GM18508 (cell line): ENCODE measurements around the gene ADAMTS20.
A peak's percentile ranks its signal among the peaks of the same experiment; 100 is the strongest.

Source experiments
- ATAC-seq: cut with Tn5 transposase; IDR thresholded peaks from one replicate; pipeline ENCODE4 v1.9.1; 2021; ENCODE audit warnings: moderate number of reproducible peaks; ENCODE audit not compliant: insufficient read depth, unreplicated experiment

ADAMTS20 gene

DNA sequence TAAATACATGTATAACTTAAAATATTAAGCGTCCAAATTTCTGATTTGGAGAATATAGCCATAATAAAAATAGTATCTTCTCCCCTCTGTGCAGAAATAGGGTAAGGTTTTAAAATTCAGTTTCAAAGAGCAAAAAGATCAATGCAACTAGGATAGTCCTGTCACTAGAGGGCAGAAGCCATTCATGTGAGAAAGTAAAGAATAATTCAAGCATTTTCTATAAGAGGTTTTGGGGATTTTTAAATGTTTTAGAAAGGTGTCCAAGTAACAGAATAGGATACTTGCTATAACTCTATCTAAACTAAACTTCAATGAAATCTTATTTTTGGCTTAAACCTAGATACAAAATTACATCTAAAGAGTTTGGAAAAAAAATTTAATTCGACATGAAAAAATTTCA, 50.3 kb downstream of the ADAMTS20 start:
- ATAC-seq = no peak

DNA sequence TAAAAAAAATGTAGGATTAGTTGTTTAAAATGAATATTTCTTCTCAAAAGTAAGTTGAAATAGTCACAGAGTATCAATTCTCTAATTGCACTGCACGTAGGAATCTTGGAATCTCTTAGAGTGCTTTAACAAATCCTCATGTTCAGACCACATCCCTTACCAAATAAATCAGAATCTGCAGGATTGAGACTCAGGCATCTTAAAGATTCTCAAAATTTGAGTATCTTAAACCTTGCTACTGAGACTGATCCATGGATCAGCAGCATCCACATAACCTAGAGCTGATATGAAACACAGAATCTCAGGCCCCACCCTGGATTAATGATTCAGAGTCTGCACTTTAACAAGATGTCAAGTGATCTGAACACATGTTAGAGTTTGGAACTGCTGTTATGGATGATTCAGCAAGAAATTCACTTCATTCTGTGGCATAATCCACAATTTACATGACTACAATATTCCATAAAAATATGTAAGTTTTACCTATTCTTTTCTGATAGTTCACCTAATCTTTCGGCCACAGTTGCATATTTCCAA, 58.7 kb downstream of the ADAMTS20 start:
- no peak for ATAC-seq

DNA sequence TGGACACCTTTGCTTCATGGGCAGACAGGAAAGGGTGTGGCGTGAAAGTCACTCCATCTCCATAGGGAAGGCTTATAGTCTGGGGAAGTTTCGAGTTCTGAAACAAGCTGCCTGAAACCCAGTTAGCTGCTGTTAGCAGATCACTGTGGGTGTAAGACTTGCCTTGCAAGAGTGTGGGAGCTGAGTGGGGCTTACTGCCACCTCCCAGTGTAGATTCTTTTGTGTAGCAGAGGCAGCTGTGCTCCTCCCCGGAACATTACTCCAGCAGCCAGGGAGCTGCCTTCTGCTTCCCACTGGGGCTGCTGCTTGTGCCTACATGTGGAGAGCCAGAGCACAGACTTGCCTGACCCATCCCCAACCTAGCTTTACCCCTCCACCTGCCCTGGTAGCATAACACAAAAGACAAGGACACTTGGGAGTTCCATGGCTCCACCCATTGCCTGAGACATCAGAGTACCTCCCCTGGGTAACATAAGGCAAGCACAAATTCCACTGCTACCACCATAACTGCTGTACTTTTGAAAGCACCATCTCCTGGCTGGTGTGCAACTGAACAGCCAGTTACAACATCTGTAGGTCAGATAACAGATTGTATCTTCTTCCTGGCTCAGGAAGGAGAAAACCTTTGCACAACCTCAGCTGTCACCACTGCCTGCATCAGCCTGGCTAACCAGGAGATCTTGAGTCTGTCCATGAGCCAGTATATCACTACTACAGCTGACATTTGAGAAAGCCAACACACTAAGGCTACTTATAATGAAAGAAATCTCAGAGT, 69.5 kb downstream of the ADAMTS20 start:
- no peak for ATAC-seq

DNA sequence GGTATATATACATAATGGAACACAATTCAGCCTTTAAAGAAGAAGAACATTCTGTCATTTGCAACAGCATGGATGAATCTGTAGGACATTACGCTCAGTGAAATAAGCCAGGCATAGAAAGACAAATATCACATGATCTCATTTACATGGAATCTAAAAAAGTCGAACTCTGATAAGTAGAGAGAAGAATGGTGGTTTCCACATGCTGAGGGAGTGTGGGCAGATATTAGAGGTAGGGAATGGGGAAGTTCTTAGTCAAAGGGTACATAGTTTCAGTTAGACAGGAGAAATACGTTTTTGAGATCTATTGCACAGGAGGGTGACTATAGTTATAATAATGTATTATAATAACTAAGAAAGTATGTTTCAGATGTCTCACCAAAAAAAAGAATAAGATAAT, 71.4 kb downstream of the ADAMTS20 start:
- ATAC-seq = no peak

DNA sequence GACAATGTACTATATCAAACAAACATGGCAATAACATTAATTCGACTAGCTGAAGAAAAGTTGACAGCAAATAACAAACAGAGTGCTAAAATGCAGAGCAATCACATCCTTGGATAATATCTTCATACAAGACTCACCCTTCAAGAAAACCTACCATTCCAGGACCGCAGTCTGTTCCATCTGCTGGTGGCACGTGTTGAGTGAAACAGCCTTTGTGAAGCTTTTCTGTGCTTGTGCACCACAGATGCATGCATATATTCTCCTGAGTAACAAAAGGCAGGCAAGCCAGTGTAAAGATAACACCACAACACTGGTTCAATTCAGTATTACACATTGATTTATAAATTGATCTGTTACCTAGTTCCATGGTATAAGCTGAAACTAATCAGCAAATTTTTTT, 89.3 kb downstream of the ADAMTS20 start:
- no peak for ATAC-seq

DNA sequence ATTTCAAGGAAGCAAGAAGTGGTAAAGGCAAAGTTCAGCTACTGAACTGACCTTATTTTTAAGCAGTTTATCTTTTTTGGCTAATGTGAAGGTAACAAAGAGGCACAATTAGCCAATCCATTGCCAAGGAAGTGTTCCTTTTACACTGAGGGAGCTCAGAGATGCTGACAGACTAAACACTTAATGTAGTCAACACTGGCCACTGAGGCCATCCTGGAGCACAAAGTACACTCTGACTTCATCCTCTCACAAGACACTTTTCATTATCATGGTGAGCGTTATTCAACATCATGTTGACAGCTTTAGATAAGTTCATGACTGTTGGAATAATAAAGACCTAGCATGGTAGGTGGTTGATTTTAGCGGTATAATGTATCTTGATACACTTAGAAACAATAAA, 89.9 kb downstream of the ADAMTS20 start:
- ATAC-seq = no peak

DNA sequence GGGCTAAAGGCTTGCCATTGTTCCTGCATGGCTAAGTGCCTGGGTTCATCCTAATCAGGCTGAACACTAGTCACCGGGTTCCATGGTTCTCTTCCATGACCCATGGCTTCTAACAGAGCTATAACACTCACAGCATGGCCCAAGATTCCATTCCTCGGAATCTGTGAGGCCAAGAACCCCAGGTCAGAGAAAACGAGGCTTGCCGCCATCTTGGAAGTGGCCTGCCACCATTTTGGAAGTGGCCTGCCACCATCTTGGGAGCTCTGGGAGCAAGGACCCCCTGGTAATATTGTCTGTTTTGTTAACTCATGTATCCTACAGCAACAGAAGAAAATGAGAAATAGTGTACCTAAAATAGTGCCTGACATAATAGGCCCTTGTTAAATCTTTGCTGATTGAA, 92.7 kb downstream of the ADAMTS20 start:
- ATAC-seq = no peak

DNA sequence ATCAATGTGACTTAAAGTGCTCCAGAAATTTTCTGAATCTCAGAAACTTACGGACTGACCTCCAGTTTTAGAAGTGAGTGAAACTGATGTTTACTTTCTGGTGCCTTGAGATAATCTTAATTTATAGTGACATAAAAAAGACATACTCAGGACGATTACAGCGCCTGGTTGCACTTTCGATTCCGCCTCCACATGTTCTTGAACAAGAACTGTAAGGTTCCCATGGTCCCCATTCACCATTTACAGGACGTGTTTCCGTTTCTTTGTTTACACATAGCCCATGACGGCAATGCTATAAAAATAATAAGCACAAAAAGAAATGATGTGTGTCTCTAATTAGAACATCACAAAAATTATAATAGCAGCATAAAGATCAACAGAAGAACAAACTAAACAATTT, 98.2 kb downstream of the ADAMTS20 start:
- ATAC-seq = no peak

DNA sequence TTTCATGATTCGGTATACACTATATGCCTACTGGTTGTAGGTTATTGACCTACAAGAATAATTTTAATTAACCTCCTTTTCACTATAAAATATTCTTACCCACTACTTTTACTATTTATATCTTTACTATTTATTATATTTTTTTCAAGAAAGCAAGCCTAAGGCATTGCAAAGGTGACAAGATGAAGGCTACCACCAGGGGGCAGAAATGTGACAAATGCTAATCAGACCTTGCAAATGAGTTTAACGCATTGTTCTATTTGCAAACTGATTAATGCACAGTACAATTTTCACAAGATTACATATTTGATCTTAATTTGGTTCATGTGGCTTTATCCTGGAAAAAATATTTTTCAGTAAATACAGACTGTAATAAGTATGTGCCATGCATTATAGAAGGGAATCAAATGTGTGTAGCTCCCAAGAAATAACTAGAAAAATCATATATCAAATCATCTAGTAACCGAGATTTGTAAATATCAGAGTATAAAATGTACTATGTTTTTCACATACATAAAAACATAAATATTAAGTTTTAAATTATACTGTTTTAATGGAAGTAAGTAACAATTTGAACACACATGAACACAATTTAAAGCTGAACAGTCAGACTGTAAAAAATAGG, 107.0 kb downstream of the ADAMTS20 start:
- peak; percentile 73 for ATAC-seq

DNA sequence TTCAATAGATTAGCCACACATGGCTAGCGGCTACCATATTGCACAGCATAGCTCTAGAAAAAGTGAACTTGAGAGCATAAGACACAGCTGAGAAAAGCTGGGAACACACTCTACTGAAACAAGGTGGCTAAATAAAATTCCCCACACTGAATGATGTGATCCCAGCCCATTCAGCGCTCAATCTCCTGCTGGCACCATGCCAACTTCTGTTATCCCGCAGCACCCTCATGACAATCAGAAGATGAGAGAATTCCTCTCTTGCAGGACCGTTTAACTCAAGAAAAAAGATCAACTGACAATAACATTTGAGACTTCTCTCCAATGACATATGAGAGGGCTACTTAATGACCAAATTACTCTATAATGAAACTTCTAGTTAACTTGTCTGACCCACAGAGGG, 115.4 kb downstream of the ADAMTS20 start:
- no peak for ATAC-seq

DNA sequence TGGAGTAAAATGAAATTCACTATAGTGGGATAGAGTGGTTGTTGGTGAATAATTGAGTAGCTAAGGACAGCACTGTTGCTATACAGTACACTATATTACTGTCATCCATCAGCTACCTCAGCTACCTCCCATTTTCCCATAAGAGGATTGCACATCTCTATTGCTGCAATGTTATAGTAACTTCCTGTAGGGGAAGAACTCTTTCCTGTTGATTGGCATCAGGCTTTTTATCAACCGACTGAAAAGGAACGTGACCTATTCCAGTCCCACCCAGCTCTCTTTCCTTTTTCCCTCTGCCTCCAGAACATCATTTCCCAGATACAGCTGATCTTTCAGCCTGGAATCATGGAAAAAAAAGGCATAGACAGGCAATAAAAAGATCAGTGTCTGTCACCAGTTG, 117.4 kb downstream of the ADAMTS20 start:
- ATAC-seq = no peak

DNA sequence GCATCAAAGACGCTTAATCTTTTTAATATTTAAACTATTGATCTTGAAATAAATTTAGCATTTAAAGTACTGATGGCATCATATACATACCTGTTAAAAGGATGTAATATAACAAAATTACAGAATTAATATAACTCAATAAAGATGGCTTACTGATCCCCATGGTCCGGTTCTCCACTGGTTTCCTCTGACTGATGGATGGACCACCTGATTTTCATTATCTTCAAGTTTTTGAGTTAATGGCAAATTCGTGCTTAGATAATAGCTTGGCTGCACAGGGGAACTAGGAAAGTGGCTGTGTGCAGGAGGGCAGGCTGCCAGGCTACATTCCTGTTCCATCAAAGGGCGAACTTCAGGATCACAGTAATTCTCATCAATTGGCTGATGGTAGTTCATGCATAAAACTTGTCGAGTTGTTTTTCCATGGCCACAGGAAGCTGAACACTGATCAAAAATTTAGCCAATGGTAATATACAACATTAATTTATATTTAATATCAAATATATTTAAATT, 123.9 kb downstream of the ADAMTS20 start:
- no peak for ATAC-seq

DNA sequence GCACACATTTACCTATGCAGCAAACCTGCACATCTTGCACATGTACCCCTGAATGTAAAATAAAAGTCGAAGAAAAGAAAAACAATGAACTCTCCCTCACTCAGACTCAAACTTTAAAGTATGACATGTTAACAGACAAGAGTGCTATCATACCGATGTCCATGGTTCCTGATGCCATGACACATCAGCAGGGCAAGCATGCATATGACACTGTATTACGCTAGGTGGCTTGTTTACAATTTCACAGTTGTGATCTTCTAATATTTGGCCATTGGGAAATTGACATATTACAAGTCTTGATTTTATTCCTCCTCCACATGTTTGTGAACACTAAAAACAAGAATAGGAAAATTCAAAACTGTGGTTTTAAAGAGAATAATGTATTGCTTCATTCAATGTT, 126.6 kb downstream of the ADAMTS20 start:
- ATAC-seq = no peak

DNA sequence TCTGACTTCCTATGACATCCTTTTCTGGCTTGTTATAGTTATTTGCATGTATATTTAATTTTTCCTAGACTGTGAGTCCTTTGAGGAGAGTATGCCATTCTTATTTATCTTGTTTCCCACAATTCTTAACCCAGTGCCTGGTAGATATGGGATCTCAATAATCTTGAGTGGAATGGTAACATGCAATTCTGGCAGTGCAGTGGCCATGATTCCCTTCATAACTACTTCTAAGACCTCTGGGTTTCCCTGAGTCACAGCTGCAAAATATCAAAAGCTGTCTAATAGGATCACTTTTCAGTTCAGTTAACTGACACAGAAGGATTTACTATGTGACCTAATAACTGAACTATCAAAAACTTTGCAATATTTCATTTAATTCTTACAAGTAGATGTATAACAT, 135.0 kb downstream of the ADAMTS20 start:
- ATAC-seq = no peak

DNA sequence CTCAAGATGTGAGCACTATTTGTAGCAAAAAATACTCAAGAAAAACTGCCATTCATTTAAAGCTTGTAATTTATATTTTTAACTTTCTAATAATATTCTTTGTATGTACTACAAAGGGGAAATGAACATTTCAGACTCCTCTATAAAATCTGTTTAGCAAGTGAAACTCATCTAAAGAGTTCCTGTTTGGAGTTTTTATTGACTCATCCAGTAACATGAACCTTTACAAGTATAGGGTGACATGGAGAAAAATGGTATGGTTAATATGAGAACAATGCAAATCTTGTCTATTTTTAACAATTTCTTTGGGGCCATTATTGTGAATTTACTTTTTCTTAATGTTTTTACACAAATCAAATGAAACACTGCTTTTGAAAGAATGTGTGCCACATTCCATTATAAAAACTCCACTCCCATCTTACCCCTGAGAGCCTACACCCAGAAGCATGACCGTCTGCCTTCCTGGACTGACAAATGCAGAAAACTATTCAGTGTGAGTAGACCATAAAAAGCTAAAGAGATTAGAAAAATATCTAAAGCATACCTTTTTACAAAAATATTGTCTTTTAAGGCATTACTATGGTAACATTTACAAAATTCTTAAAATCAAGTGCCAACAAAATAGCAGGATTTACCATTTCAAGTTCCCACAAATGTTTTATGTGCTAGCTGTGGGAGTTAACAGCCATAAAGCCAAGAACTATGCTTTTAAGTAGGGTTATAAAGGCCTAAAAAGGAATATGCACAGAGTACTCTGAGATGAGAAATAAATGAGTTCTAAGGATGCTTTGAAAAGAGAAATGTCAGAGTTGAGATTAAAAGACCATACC, 144.0 kb downstream of the ADAMTS20 start:
- peak; percentile 69 for ATAC-seq

DNA sequence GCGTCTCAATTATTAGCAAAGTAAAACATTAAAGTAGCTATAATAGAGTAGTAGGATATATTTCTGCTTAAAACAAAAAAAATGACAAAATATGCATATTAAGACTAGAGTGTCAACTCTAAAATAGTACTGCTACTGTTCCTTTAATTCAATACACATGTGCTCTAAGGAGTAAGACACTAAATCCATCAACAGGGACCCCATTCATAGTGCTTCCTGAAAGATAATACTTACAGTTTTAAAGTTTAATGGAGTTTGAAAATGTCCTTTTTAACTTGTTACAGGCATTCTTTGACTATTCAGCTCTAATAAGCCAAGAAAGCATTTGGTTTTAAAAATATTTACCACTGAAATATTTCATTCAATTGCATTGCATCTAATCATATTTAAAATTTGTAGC, 145.2 kb downstream of the ADAMTS20 start:
- ATAC-seq = no peak

DNA sequence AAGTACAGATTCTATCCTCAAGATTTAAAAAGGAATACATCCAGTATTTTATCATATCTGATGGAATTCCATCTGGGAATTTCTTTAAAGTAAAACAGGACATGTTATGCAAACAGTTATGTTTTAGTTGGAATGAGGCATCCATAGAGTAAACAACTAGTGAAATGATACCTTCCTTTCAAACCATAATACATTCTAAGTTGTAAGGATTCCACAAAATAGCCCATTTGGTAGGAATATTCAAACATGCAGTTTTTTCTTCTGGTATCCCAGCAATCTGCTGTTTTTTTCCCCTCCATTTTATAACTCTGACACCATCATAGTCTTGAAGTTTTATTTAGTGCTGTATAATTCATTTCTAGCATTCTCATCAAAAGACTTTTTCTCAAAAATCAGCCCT, 149.6 kb downstream of the ADAMTS20 start:
- no peak for ATAC-seq

DNA sequence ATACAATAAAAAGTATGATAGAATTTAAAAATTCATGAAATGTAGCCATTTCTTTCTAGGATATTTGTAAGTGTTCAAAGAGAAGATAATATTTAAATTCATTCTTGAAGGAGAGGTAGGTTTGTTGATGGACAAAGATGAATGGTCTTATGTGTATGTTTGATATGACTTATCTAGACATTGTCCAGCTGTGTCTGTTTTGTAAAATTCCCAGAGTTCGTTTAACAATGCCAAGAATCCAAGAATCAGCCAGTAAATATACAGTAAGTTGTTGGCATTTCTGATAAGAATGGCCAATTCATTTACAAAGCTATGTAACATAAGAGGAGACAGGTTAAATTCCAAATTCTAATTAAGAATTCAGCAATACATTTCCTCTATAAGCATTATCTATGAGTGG, 150.9 kb downstream of the ADAMTS20 start:
- no peak for ATAC-seq

DNA sequence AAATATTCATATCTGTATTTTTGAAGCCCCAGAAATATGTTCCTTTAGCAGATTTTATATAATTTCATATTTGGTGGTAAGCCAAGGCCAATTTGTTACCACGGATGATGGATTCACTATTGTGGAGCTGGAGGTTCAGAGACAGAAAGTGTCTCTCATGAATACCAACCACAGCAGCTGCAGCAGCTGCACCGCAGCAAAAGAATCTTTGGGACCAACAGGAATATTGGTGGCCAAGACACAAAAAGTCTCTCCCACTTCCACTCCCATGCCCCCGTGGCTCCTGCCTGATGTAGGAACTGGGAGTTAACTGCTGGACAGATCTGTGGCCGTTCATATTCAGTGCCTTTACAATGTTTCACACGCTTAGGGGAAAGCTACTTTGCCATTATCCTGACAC, 155.3 kb downstream of the ADAMTS20 start:
- ATAC-seq = no peak

DNA sequence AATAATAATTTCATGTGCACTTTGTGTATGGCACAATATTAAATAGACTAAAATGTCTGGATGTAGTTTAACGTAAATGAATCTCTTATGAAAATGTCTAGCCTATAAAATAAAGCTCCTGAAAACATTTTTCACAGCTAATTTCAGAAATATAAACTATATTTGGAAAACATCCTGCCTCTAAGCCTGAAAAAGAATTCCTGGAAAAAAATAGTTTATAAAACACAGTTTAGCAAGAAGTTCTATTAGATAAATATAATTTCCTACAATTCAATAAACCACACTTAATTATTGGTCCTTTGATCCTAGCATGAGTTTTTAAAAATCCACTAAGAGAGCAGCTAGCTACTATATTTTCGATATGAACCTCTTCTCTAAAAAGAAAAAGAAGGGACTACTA, 159.9 kb downstream of the ADAMTS20 start:
- ATAC-seq = no peak

DNA sequence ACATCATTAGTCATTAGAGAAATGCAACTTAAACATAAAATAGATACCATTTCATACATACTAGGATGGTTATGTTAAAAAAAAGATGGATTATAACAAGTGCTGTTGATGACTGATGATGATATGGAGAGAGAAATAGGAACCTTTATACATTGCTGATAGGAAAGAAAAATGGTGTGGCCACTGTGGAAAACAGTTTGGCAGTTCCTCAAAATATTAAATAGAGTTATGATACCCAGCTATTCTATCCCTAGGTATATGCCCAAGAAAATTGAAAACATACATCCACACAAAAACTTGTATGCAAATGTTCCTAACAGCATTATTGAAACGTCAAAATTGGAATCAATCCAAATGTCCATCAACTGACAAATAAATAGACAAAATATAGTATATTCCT, 170.1 kb downstream of the ADAMTS20 start:
- ATAC-seq = no peak
